Measurements from ENCODE around the gene PLK2. TPM values are rescaled to one million over a fixed set of nuclear protein-coding genes. Genes with fewer than 3 reads are reported as not detected.

Gene PLK2
- total RNA-seq, 4 donors from 2014 or later, result 109 to 229 (median 153) TPM

DNA sequence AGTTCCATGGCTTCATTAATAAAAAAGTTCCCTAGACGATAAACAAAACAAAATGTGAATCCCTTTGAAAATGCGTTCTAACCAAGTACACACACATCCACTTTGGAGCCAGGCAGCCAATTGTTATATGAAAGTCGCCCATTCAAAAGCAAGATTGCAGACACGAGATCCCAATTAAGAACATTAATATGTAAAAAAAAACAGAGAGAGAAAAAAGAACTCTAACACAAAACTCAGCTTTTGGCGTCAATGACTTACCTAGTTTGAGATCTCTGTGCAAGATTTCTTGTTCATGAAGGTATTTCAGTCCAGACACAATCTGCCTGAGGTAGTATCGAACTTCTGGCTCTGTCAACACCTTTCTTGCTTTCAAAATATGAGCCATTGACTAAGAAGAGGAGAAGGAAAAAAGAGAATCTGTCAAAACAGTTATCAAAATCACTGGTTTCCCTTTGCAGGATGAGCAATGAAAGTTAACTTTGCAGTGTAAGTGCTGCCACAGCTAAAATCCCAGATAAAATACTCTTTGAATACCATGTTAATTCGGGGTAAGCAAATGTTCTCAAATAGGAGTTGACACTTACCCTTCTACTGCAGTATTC, 1.6 kb downstream of the PLK2 start:
- WGBS, 2 donors, result 30 to 33% methylated on average over 7 of the region's 7 CpGs
- intact Hi-C loops (cut with DNase I; ENCODE audit: low total_unique reads), result no loop called here

DNA sequence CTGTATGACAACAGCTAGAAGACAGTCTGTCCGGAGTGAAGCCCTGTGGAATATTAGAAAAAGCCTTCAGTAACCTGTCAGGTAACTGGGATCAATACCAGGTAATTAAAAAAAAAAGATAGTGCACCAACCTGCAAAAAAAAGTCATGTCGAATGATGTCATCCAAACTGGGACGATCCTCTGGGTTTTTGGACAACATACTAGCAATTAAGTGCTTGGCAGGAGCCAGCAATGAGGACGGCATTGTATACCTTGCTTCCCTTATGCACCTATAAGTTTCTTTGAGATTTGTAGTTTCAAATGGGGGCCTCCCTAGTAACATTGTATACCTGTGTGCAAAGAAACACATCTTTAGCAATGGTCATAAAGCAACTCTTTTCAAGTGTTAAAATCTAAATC, 2.8 kb downstream of the PLK2 start:
- 46% methylated on average over 4 of the region's 4 CpGs for WGBS, 2 donors
- no peak for TF ChIP-seq POLR2A (IDR thresholded peaks at IDR 0.05)
- TF ChIP-seq, protein P1, sequence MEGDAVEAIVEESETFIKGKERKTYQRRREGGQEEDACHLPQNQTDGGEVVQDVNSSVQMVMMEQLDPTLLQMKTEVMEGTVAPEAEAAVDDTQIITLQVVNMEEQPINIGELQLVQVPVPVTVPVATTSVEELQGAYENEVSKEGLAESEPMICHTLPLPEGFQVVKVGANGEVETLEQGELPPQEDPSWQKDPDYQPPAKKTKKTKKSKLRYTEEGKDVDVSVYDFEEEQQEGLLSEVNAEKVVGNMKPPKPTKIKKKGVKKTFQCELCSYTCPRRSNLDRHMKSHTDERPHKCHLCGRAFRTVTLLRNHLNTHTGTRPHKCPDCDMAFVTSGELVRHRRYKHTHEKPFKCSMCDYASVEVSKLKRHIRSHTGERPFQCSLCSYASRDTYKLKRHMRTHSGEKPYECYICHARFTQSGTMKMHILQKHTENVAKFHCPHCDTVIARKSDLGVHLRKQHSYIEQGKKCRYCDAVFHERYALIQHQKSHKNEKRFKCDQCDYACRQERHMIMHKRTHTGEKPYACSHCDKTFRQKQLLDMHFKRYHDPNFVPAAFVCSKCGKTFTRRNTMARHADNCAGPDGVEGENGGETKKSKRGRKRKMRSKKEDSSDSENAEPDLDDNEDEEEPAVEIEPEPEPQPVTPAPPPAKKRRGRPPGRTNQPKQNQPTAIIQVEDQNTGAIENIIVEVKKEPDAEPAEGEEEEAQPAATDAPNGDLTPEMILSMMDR (IDR thresholded peaks at IDR 0.05), result no peak
- intact Hi-C loops (cut with DNase I; ENCODE audit: low total_unique reads), result no loop called here
- DNase-seq (ENCODE audit: low spot score in 2 of 2), result no peak
- H3K4me3 ChIP-seq (ENCODE audit: low read depth, poor library complexity, severe bottlenecking), result no peak overlapping the region

More for the DNA sequence above, 1.6 kb downstream of the PLK2 start:
- H3K4me3 ChIP-seq (ENCODE audit: low read depth, poor library complexity, severe bottlenecking), result peak overlapping the region; percentile 82
- no peak for DNase-seq (ENCODE audit: low spot score in 2 of 2)
- TF ChIP-seq POLR2A (IDR thresholded peaks at IDR 0.05), result no peak
- TF ChIP-seq, protein P1 (IDR thresholded peaks at IDR 0.05), result no peak

DNA sequence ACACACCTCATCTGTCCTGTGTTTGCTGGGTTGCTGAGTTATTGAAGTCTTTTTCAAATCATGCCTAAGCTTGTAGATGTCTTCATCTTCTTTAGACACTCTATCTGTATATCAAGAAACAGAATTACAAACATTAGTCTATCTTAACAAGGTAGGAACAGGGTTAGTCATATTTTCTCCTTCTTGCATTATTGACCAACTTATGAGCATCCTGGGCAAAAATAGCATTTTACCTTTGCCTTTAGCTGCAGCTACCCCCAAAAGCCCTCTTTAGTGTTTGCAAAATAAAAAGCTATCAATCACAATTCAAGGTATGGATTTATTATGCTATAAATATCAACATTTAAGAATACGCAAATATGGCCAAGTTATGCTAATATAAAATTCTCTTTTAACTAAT, 3.4 kb downstream of the PLK2 start:
- no peak overlapping the region for H3K4me3 ChIP-seq (ENCODE audit: low read depth, poor library complexity, severe bottlenecking)
- intact Hi-C loops (cut with DNase I; ENCODE audit: low total_unique reads), result no loop called here
- no peak for DNase-seq (ENCODE audit: low spot score in 2 of 2)
- WGBS, 2 donors, result 67 to 81% methylated on average over 1 of the region's 1 CpG
- TF ChIP-seq, protein P1 (IDR thresholded peaks at IDR 0.05), result no peak
- TF ChIP-seq POLR2A (IDR thresholded peaks at IDR 0.05), result no peak

DNA sequence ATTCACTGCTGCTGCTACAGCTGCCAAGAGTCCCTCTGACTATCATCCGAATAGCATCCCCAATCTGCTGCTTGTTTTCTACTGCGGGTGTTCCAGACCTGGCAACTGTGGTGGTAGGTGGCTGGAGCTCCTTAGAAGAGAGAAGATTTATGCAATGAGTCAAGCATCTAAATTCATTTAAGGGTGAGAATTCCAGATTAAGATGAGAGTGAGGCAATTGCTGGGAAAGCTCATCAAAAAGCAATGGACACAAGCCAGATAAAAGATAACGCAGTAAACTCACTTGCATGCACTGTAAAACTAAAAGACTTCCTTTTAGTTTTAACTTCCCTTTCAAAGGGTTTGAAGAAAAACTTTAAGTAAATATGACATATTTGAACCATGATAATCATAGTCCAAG, 3.9 kb downstream of the PLK2 start:
- TF ChIP-seq, protein P1 (IDR thresholded peaks at IDR 0.05), result no peak
- TF ChIP-seq POLR2A (IDR thresholded peaks at IDR 0.05), result no peak
- intact Hi-C loops (cut with DNase I; ENCODE audit: low total_unique reads), result no loop called here
- H3K4me3 ChIP-seq (ENCODE audit: low read depth, poor library complexity, severe bottlenecking), result no peak overlapping the region
- DNase-seq (ENCODE audit: low spot score in 2 of 2), result no peak
- 39 to 51% methylated on average over 3 of the region's 3 CpGs for WGBS, 2 donors

DNA sequence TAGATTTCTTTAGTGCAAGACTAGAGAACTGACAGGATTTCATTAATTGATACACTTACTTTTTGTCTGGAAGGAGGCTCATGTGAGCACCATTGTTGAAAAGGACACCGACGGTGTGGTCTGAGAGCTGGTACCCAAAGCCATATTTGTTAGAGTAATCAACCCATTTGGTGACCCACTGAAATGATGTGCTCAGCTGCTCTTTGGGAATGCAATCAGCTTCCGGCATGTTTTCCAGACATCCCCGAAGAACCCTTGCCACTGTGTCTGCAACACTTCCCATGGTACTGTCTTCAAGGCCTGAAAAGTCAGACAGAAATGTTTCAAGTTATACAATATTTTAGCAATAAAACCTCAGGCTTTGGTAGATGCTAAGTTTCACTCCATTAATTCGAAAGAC, 4.4 kb downstream of the PLK2 start:
- intact Hi-C loops (cut with DNase I; ENCODE audit: low total_unique reads), result no loop called here
- DNase-seq (ENCODE audit: low spot score in 2 of 2), result no peak
- no peak overlapping the region for H3K4me3 ChIP-seq (ENCODE audit: low read depth, poor library complexity, severe bottlenecking)
- 84 to 86% methylated on average over 5 of the region's 5 CpGs for WGBS, 2 donors
- TF ChIP-seq POLR2A (IDR thresholded peaks at IDR 0.05), result no peak
- TF ChIP-seq, protein P1 (IDR thresholded peaks at IDR 0.05), result no peak

DNA sequence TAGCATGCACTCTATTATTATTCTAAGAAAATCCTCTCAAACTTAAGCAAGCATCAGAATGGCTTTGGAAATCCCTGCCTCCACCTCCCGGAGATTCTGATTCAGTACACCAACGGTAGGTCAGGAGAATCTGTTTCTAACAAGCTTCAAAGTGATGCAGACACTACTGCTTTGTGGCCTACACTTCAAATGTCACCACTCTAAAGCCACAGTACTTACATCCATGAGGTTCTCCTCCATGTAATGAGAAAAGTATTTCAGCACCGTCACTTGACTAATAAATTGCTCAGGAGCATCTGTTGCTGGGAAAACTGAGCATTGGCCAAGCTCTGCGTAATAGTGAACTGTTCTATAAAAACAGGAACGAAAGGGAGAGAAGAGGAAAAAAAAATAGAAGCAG, 4.8 kb downstream of the PLK2 start:
- H3K4me3 ChIP-seq (ENCODE audit: low read depth, poor library complexity, severe bottlenecking), result no peak overlapping the region
- intact Hi-C loops (cut with DNase I; ENCODE audit: low total_unique reads), result no loop called here
- WGBS, 2 donors, result 73 to 76% methylated on average over 5 of the region's 5 CpGs

More for the DNA sequence above, 4.8 kb downstream of the PLK2 start:
- no peak for TF ChIP-seq POLR2A (IDR thresholded peaks at IDR 0.05)
- no peak for DNase-seq (ENCODE audit: low spot score in 2 of 2)
